Prostate gland (tissue), 2 donors: ENCODE measurements around the gene AHCYL2. TPM values are rescaled to one million over a fixed set of nuclear protein-coding genes. Genes with fewer than 3 reads are reported as not detected.

Experiments used
- DNase-seq: peaks from one replicate; pipeline ENCODE4 v3.0.0-alpha.2; 2019; ENCODE audit warnings: low spot score
- H3K27ac ChIP-seq, 2 donors: fragments of 200-600 bp; sonication (generic); 2 replicates each; pipeline ENCODE4 v1.5.1; 2017 to 2019
- H3K27me3 ChIP-seq: fragments of 200-600 bp; sonication (generic); replicated peaks from 2 replicates; pipeline ENCODE4 v1.5.1; 2019; ENCODE audit not compliant: insufficient read depth
- H3K36me3 ChIP-seq, 2 donors: fragments of 200-600 bp; sonication (generic); 1 replicate in 1 of 2; 2 replicates in 1 of 2; pipeline versions ENCODE4 v1.5.1 to v1.8.1; 2017 to 2019
- H3K4me1 ChIP-seq: fragments of 200-600 bp; sonication (generic); replicated peaks from 2 replicates; pipeline ENCODE4 v1.5.1; 2019
- H3K4me3 ChIP-seq, 2 donors: fragments of 200-600 bp; sonication (generic); 2 replicates each; pipeline ENCODE4 v1.5.1; 2017 to 2019
- H3K9me3 ChIP-seq: fragments of 200-600 bp; sonication (generic); 2 replicates; pipeline ENCODE4 v1.5.1; 2017
- CTCF ChIP-seq, 4 experiments: fragments of 200-600 bp in 2 of 4; fragments of 450-650 bp in 2 of 4; sonication (generic) in 2 of 4; IDR thresholded peaks; 1 replicate in 3 of 4; 2 replicates in 1 of 4; pipeline ENCODE4 v1.5.1; 2016 to 2019; ENCODE audit warnings: antibody characterized with exemption in 4 of 4, mild to moderate bottlenecking in 2 of 4, moderate library complexity in 2 of 4
- POLR2A ChIP-seq: fragments of 450-650 bp; IDR thresholded peaks from one replicate; pipeline ENCODE4 v1.6.1; 2016; ENCODE audit warnings: antibody characterized with exemption, mild to moderate bottlenecking
- POLR2AphosphoS5 ChIP-seq: sonication (generic); formaldehyde crosslinking; IDR thresholded peaks from one replicate; pipeline ENCODE4 v1.6.1; 2017; ENCODE audit warnings: antibody characterized with exemption
- WGBS: methylation state at CpG from one replicate; pipeline ENCODE4 v1.1.5; 2018; 5-methylcytosine and 5-hydroxymethylcytosine counted together
- intact Hi-C: fragments of 100-400 bp; cut with DNase I; formaldehyde crosslinking; loops from one replicate; pipeline ENCODE4 v1.14.2; 2022
- total RNA-seq, 2 donors: library from RNA; depleted of rRNA; stranded (reverse); fragments of >200 nt; gene quantifications; one replicate each; pipeline ENCODE4 v1.1.0, GENCODE V29; 2016

Gene AHCYL2
- total RNA-seq, 2 donors from 2014 or later, result 15.2 to 38.3 TPM

GRCh38 chr7:129436335-129436923, 211.6 kb downstream of the AHCYL2 start:
- Histone ChIP-seq H3K9me3 (no peaks in the 10 kb centered on the region), H3K27ac (no peak overlapping the region), H3K4me1 (no peaks in the 10 kb centered on the region), H3K36me3 (no peaks in the 10 kb centered on the region), H3K4me3 (no peak overlapping the region), H3K27me3 (no peaks in the 10 kb centered on the region)
- no peak for DNase-seq
- 82% methylated on average over 5 of the region's 5 CpGs for WGBS
- no peak for TF ChIP-seq POLR2AphosphoS5
- TF ChIP-seq CTCF (IDR thresholded peaks at IDR 0.05), result no peak
- no peak for TF ChIP-seq POLR2A
- intact Hi-C loops, result no loop called here

- WGBS, result 96% methylated on average over 5 of the region's 5 CpGs
- no peak for DNase-seq
- H3K27ac ChIP-seq, result no peak overlapping the region
Observed at GRCh38 chr7:129437190-129437589, 212.4 kb downstream of the AHCYL2 start.

GRCh38 chr7:129438281-129438838, 213.5 kb downstream of the AHCYL2 start:
- TF ChIP-seq CTCF (IDR thresholded peaks at IDR 0.05), result no peak
- no peak for TF ChIP-seq POLR2A
- TF ChIP-seq POLR2AphosphoS5, result no peak
- Histone ChIP-seq H3K9me3 (no peaks in the 10 kb centered on the region), H3K27ac (no peak overlapping the region), H3K4me1 (no peaks in the 10 kb centered on the region), H3K27me3 (no peaks in the 10 kb centered on the region), H3K36me3 (no peaks in the 10 kb centered on the region), H3K4me3 (no peak overlapping the region)
- no peak for DNase-seq
- intact Hi-C loops, result no loop called here
- WGBS, result 96% methylated on average over 6 of the region's 6 CpGs

More at GRCh38 chr7:129437190-129437589, 212.4 kb downstream of the AHCYL2 start:
- TF ChIP-seq POLR2AphosphoS5 (no peak), CTCF (IDR thresholded peaks at IDR 0.05) (no peak), POLR2A (no peak)
- Histone ChIP-seq H3K4me3 (no peak overlapping the region), H3K9me3 (no peaks in the 10 kb centered on the region), H3K4me1 (no peaks in the 10 kb centered on the region), H3K27me3 (no peaks in the 10 kb centered on the region), H3K36me3 (no peaks in the 10 kb centered on the region)
- intact Hi-C loops, result no loop called here

- Histone ChIP-seq H3K4me1 (no peaks in the 10 kb centered on the region), H3K36me3 (no peaks in the 10 kb centered on the region), H3K27ac (no peak overlapping the region), H3K27me3 (no peaks in the 10 kb centered on the region), H3K4me3 (no peak overlapping the region), H3K9me3 (no peaks in the 10 kb centered on the region)
- TF ChIP-seq POLR2AphosphoS5 (no peak), CTCF (IDR thresholded peaks at IDR 0.05) (no peak), POLR2A (no peak)
- WGBS, result 88% methylated on average over 5 of the region's 5 CpGs
- intact Hi-C loops, result no loop called here
- DNase-seq, result no peak
Observed at GRCh38 chr7:129438839-129439651, 214.2 kb downstream of the AHCYL2 start.
